Measurements from ENCODE around the gene TMEM52B. TPM values are rescaled to one million over a fixed set of nuclear protein-coding genes. Genes with fewer than 3 reads are reported as not detected.
"Not testable (repeated sequence)": the region's sequence is repeated elsewhere in the genome, so short reads cannot be mapped to it uniquely, and the experiment has no call there.

The TMEM52B gene
- total RNA-seq, 6 donors from 2014 or later: 0.55 to 2.7 (median 1.1) TPM; not detected in 1

DNA sequence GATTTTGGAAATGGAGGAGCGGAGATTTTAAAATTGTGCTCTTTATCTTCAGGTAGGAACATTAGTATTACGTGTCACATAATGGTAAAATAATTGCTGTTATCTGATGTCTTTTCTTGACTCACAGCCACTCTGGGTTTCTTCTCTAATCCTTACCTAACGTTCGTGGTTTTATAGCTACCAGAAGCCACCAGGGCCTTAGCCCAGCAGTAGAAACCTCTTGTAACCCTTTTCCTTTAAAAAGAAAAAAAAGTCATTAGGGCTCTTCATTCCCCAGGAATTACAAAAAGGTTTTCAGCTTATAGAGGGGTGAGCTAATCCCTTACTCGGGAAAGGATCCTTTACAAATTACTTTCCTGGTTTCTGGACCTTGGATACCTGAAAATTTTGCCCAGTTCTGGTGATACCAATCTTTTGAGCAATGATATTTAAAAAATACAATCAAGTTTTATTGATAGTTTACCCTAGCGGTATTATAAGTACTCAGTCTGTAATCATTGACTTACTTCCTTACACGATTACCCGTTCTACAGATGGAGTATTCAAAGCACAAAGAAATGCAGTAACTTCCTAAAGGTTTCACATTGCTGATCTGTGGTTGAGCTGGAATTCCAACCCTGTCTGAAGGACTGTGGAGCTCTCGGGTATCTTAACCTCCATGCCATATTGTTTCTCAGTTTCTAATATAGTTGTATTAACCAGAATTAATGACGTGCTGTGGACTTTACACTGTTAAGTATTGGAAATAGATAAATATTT lies 35.5 kb downstream of the TMEM52B start:
- Histone ChIP-seq H3K4me3 (peak overlapping the region; percentile 59 to 79 (median 72)), H3K27me3 (no peaks in the 10 kb centered on the region), H3K9me3 (no peaks in the 10 kb centered on the region), H3K4me1 (peaks cover 15 to 36% (median 24%) of the 10 kb centered on the region in 4 donors), H3K36me3 (peaks cover 9 to 25% (median 15%) of the 10 kb centered on the region in 4 donors), H3K27ac (peak overlapping the region; percentile 99 to 100 (median 100))
- 22 to 23% methylated on average over 10 of the region's 10 CpGs for WGBS, 2 donors
- TF ChIP-seq POLR2AphosphoS5 (IDR thresholded peaks at IDR 0.05) (no peak), POLR2A (IDR thresholded peaks at IDR 0.05) (no peak), EP300 (IDR thresholded peaks at IDR 0.05) (no peak), CTCF (IDR thresholded peaks at IDR 0.05) (no peak)
- DNase-seq (no peak), ATAC-seq (ENCODE audit: low FRiP score in 2 of 2) (no peak)

- no peak for TF ChIP-seq POLR2A (IDR thresholded peaks at IDR 0.05)
- no peak for TF ChIP-seq POLR2AphosphoS5 (IDR thresholded peaks at IDR 0.05)
- TF ChIP-seq CTCF (IDR thresholded peaks at IDR 0.05): no peak
- TF ChIP-seq EP300 (IDR thresholded peaks at IDR 0.05): no peak
Observed at GRCh38 chr12:10214895-10215267, 36.0 kb downstream of the TMEM52B start.

GRCh38 chr12:10215436-10215835 lies 36.6 kb downstream of the TMEM52B start:
- ATAC-seq (ENCODE audit: low FRiP score in 2 of 2) (no peak), DNase-seq (no peak)
- Histone ChIP-seq H3K9me3 (no peaks in the 10 kb centered on the region), H3K4me3 (peak overlapping the region in 2 of 4 donors; percentile 72 to 73), H3K27me3 (no peaks in the 10 kb centered on the region), H3K27ac (peak overlapping the region; percentile 99 to 100 (median 100)), H3K4me1 (peaks cover 17 to 46% (median 28%) of the 10 kb centered on the region in 4 donors), H3K36me3 (peaks cover 9 to 36% (median 20%) of the 10 kb centered on the region in 4 donors)
- TF ChIP-seq POLR2AphosphoS5 (IDR thresholded peaks at IDR 0.05): no peak
- no peak for TF ChIP-seq EP300 (IDR thresholded peaks at IDR 0.05)
- no peak for TF ChIP-seq CTCF (IDR thresholded peaks at IDR 0.05)
- no peak for TF ChIP-seq POLR2A (IDR thresholded peaks at IDR 0.05)
- WGBS, 2 donors: 54 to 55% methylated on average over 2 of the region's 2 CpGs

More at GRCh38 chr12:10214895-10215267, 36.0 kb downstream of the TMEM52B start:
- H3K27ac ChIP-seq: peak overlapping the region; percentile 99 to 100 (median 100)
- H3K36me3 ChIP-seq: peaks cover 9 to 30% (median 18%) of the 10 kb centered on the region in 4 donors
- no peak for DNase-seq
- no peaks in the 10 kb centered on the region for H3K27me3 ChIP-seq
- no peaks in the 10 kb centered on the region for H3K9me3 ChIP-seq
- H3K4me1 ChIP-seq: peaks cover 15 to 41% (median 24%) of the 10 kb centered on the region in 4 donors
- ATAC-seq (ENCODE audit: low FRiP score in 2 of 2): no peak
- peak overlapping the region in 3 of 4 donors; percentile 72 to 79 (median 73) for H3K4me3 ChIP-seq
- 59 to 63% methylated on average over 3 of the region's 3 CpGs for WGBS, 2 donors

DNA sequence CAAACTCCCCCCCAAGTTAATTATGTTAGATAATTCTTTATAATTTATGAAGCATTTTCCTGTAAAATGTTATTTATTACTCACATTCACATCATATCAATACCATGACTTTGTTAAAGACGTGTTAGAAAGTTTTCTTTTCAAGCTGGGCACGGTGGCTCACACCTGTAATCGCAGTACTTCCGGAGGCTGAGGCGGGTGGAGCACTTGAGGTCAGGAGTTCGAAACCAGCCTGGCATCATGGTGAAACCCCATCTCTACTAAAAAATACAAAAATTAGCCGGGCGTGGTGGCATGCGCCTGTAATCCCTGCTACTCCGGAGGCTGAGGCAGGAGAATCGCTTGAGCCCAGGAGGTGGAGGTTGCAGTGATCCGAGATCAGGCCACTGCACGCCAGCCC lies 37.1 kb downstream of the TMEM52B start:
- H3K4me3 ChIP-seq; H3K9me3 ChIP-seq; H3K27me3 ChIP-seq; DNase-seq; ATAC-seq (ENCODE audit: low FRiP score in 2 of 2): not testable (repeated sequence)
- 88 to 90% methylated on average over 13 of the region's 13 CpGs for WGBS, 2 donors
- Histone ChIP-seq H3K27ac (peak overlapping the region in 1 of 4 donors; percentile 99), H3K4me1 (peaks cover 17 to 51% (median 32%) of the 10 kb centered on the region in 4 donors), H3K36me3 (peaks cover 12 to 41% (median 24%) of the 10 kb centered on the region in 4 donors)

DNA sequence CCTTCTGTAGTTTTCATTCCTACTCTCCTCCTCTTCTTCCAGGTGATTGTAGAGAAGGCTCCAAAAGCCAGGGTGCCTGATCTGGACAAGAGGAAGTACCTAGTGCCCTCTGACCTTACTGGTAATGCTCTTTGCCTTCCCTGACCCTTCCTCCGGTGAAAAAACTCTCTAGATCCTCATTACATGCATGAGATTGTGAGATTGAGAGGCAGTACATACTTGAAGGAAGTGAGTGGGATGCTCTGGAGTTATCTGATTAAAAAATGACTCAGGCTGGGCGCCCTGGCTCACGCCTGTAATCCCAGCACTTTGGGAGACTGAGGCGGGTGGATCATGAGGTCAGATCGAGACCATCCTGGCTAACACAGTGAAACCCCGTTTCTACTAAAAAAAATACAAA lies 39.2 kb downstream of the TMEM52B start:
- Histone ChIP-seq H3K36me3 (peaks cover 29 to 62% (median 44%) of the 10 kb centered on the region in 4 donors), H3K4me1 (peaks cover 17 to 43% (median 31%) of the 10 kb centered on the region in 4 donors), H3K27me3 (no peaks in the 10 kb centered on the region), H3K4me3 (no peak overlapping the region), H3K27ac (peak overlapping the region in 3 of 4 donors; percentile 21 to 61 (median 44)), H3K9me3 (no peaks in the 10 kb centered on the region)
- WGBS, 2 donors: 80 to 91% methylated on average over 6 of the region's 6 CpGs
- TF ChIP-seq CTCF (IDR thresholded peaks at IDR 0.05): no peak
- DNase-seq: no peak
- no peak for ATAC-seq (ENCODE audit: low FRiP score in 2 of 2)

All from upper lobe of left lung (tissue), 6 donors.